ENCODE measurements around the gene UXT. TPM values are rescaled to one million over a fixed set of nuclear protein-coding genes. Genes with fewer than 3 reads are reported as not detected.

The UXT gene
- total and polyA plus RNA-seq, 2 of the 4 experiments (the other 2 are of a cell fraction), result 106 to 164 TPM

- Histone ChIP-seq H3K14ac (replicated peaks; ENCODE audit: low read depth, low read length) (no peak overlapping the region), H3K9me3 (ENCODE audit: control insufficient read depth, insufficient read depth, low read length) (no peaks in the 10 kb centered on the region), H2AK5ac (ENCODE audit: low read depth, low read length) (no peak overlapping the region), H2BK20ac (ENCODE audit: low read depth, low read length) (no peak overlapping the region), H3K4me1 (ENCODE audit: control insufficient read depth, insufficient read depth, low read length) (no peaks in the 10 kb centered on the region), H2BK5ac (ENCODE audit: low read depth, low read length, poor library complexity, severe bottlenecking) (no peak overlapping the region), H3K9ac (ENCODE audit: low read depth, low read length) (no peak overlapping the region), H4K20me1 (ENCODE audit: insufficient read depth, low read length) (no peaks in the 10 kb centered on the region; the same call in 1 of the 2 replicates), H3K27ac (ENCODE audit: insufficient read depth, low read length) (no peak overlapping the region), H3K27me3 (ENCODE audit: control insufficient read depth, insufficient read depth, low read length) (no peaks in the 10 kb centered on the region; the same call in 1 of the 2 replicates), H2AK9ac (replicated peaks; ENCODE audit: low read depth, low read length, poor library complexity) (no peak overlapping the region), H2BK15ac (ENCODE audit: low read depth, low read length) (no peak overlapping the region), H4K91ac (ENCODE audit: insufficient read depth, low read depth, low read length) (no peak overlapping the region), H3K56ac (ENCODE audit: extremely low read depth, insufficient read depth, low read length) (no peak overlapping the region), H3K18ac (ENCODE audit: low read depth, low read length) (no peak overlapping the region), H3K4me3 (ENCODE audit: insufficient read depth, low read depth, low read length) (no peak overlapping the region), H3K9me1 (ENCODE audit: insufficient read depth, low read length) (no peaks in the 10 kb centered on the region), H3K79me1 (ENCODE audit: low read depth in 1 of 2, low read length in 2 of 2) (no peaks in the 10 kb centered on the region), H4K8ac (ENCODE audit: low read depth in 2 of 2, low read length in 2 of 2) (no peak overlapping the region), H3K4ac (ENCODE audit: low read depth, low read length) (no peak overlapping the region), H3K4me2 (ENCODE audit: low read depth, low read length) (no peak overlapping the region), H2BK120ac (ENCODE audit: low read depth, low read length) (no peak overlapping the region), H4K5ac (ENCODE audit: low read depth, low read length) (no peak overlapping the region), H2AFZ (replicated peaks; ENCODE audit: low read length, poor library complexity) (no peak overlapping the region), H3K23ac (ENCODE audit: low read depth, low read length) (no peak overlapping the region), H3K36me3 (ENCODE audit: control insufficient read depth, insufficient read depth, low read length) (no peaks in the 10 kb centered on the region)
- intact Hi-C loops (cut with micrococcal nuclease), result no loop called here
- dilution Hi-C loops (cut with HindIII; ENCODE audit: low sequenced_read_pairs, unreplicated experiment), result no loop called here
- CTCF ChIA-PET, result no interaction called here
- BruUV-seq (replicated peaks), result no TSS peak
- no CpG with 5 or more reads among the region's 2 CpGs for WGBS, 2 experiments (ENCODE audit: extremely low coverage in 2 of 2, insufficient read length in 1 of 2)
- in situ Hi-C loops (cut with MboI; ENCODE audit: low sequenced_read_pairs), result loop anchor here (25.0 kb wide), 1 partner anchor 413 kb away; the partner anchor contains the start of gene CDK16
- DNase-seq, result no peak
- ATAC-seq (ENCODE audit: low read depth), result no peak
- POLR2A ChIA-PET (ENCODE audit: unreplicated experiment), result no interaction called here
- TF ChIP-seq USF2 (IDR thresholded peaks at IDR 0.05; ENCODE audit: low read depth, low read length), result no peak
- TF ChIP-seq MAFK (IDR thresholded peaks at IDR 0.05; ENCODE audit: low read depth, low read length), result no peak
- TF ChIP-seq POLR2A (IDR thresholded peaks at IDR 0.05; ENCODE audit: low read depth, low read length), result no peak
- TF ChIP-seq CHD1 (IDR thresholded peaks at IDR 0.05; ENCODE audit: low read depth, low read length), result no peak
- TF ChIP-seq CEBPB (IDR thresholded peaks at IDR 0.05; ENCODE audit: low read depth, low read length), result no peak
- TF ChIP-seq NFE2L2 (IDR thresholded peaks at IDR 0.05; ENCODE audit: low read depth, low read length), result no peak
- no peak for TF ChIP-seq BHLHE40 (IDR thresholded peaks at IDR 0.05; ENCODE audit: low read depth, low read length)
- no peak for TF ChIP-seq MAZ (IDR thresholded peaks at IDR 0.05; ENCODE audit: borderline replicate concordance, low read depth, low read length)
- no peak for TF ChIP-seq MXI1 (IDR thresholded peaks at IDR 0.05; ENCODE audit: borderline replicate concordance, low read depth, low read length)
- no peak for TF ChIP-seq CTCF (conservative IDR thresholded peaks at IDR 0.05; ENCODE audit: low read depth, low read length)
Observed at GRCh38 chrX:47625365-47625764, 33.6 kb downstream of the UXT start.

Data from IMR-90 (cell line).